ENCODE data around the gene SUPT7L.

DNA sequence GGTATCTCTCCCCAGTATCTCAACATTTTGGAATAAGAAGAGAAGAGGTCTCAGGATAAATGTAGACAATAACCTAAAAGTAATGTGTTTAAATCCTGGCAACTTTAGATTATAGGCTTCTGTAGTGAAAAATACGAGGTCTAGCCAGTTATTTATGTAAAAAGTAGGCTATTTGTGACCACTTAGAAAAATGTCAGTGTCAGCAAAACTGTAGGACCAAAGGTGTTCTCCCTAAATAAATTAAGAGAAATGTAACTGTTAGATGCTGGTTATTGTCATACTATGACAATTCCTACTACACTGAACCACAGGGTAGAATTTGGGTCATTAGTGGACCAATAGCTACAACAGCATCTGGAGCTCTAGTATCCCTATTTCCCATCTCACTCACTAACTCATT lies 2.0 kb downstream of the SUPT7L start:
- no peak for TF ChIP-seq POLR2AphosphoS5 (IDR thresholded peaks at IDR 0.05)
- TF ChIP-seq, protein P1, sequence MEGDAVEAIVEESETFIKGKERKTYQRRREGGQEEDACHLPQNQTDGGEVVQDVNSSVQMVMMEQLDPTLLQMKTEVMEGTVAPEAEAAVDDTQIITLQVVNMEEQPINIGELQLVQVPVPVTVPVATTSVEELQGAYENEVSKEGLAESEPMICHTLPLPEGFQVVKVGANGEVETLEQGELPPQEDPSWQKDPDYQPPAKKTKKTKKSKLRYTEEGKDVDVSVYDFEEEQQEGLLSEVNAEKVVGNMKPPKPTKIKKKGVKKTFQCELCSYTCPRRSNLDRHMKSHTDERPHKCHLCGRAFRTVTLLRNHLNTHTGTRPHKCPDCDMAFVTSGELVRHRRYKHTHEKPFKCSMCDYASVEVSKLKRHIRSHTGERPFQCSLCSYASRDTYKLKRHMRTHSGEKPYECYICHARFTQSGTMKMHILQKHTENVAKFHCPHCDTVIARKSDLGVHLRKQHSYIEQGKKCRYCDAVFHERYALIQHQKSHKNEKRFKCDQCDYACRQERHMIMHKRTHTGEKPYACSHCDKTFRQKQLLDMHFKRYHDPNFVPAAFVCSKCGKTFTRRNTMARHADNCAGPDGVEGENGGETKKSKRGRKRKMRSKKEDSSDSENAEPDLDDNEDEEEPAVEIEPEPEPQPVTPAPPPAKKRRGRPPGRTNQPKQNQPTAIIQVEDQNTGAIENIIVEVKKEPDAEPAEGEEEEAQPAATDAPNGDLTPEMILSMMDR (IDR thresholded peaks at IDR 0.05 in 8 of 11, conservative IDR thresholded peaks at IDR 0.05 in 3 of 11), result no peak
- no peak for TF ChIP-seq POLR2A (IDR thresholded peaks at IDR 0.05)

Measured in spleen (tissue), 7 donors.